T-helper 2 cell treated with Interferon-gamma antibody and Interleukin-4, amounts not matched to agents 100 ng/mL and 5 ng/mL, for 36 hours (primary cell): ENCODE data around the gene IP6K2. TPM values are rescaled to one million over a fixed set of nuclear protein-coding genes. Genes with fewer than 3 reads are reported as not detected.

Source experiments
- intact Hi-C: fragments of 100-400 bp; cut with micrococcal nuclease; formaldehyde crosslinking; loops from one replicate; pipeline ENCODE4 v1.15.1; 2023
- total RNA-seq: library from RNA; stranded (reverse); gene quantifications from 2 replicates; pipeline ENCODE4 v1.2.3, GENCODE V29; 2022

The IP6K2 gene
- total RNA-seq, 1 donor from 2014 or later, result 59.9 TPM

- intact Hi-C loops, result no loop called here
Observed at GRCh38 chr3:48642605-48643004, 74.4 kb downstream of the IP6K2 start.

- intact Hi-C loops, result no loop called here
Observed at GRCh38 chr3:48641396-48641795, 75.6 kb downstream of the IP6K2 start.

GRCh38 chr3:48639944-48640606, 76.9 kb downstream of the IP6K2 start:
- intact Hi-C loops, result loop anchor here (10.0 kb wide), 1 partner anchor 235 kb away; no protein-coding TSS in a partner anchor

Other genes with a start within 250 kb of the IP6K2 start
- gene SHISA5, start 213.0 kb downstream of the IP6K2 start, total RNA-seq, result 140 and 142 TPM in 2 replicates
- 7.7 and 8.3 TPM in 2 replicates for gene PFKFB4, start 160.4 kb downstream of the IP6K2 start, total RNA-seq
- gene UCN2, start 153.4 kb downstream of the IP6K2 start, total RNA-seq, result not detected in 2 replicates
- 1.1 and 1.5 TPM in 2 replicates for gene COL7A1, start 121.9 kb downstream of the IP6K2 start, total RNA-seq
- gene UQCRC1, start 107.6 kb downstream of the IP6K2 start, total RNA-seq, result 180 and 183 TPM in 2 replicates
- gene TMEM89, start 95.5 kb downstream of the IP6K2 start, total RNA-seq, result 0.77 and 1.4 TPM in 2 replicates
- gene SLC26A6, start 81.8 kb downstream of the IP6K2 start, total RNA-seq, result 43.7 and 47.3 TPM in 2 replicates
- gene CELSR3, start 54.3 kb downstream of the IP6K2 start, total RNA-seq, result 11.1 and 11.2 TPM in 2 replicates
- 34.1 and 37.8 TPM in 2 replicates for gene NCKIPSD, start 31.3 kb downstream of the IP6K2 start, total RNA-seq
- 25.2 and 27.1 TPM in 2 replicates for gene PRKAR2A, start 130.7 kb upstream of the IP6K2 start, total RNA-seq
- gene SLC25A20, start 181.7 kb upstream of the IP6K2 start, total RNA-seq, result 28.6 and 30.0 TPM in 2 replicates
- gene ARIH2, start 201.6 kb upstream of the IP6K2 start, total RNA-seq, result 114 and 119 TPM in 2 replicates